ENCODE data around the gene MMP24.

DNA sequence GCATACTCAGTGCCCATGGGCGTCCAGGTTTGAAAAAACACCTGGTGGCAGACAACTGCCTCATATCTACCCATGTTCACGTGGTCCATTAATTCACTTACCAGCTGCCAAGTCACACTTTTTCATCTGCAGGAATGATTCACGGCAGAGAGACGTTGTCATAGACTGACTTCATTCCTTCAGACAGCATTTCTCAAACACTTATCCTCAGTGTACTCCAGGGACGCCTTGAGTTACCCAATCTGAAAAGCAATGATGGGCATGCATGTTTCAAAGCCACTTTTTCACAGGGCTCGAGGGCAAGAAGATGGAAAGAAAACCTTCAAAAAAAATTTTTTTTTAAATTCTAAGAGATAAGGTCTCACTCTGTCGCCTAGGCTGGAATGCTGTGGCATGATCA, 45.4 kb downstream of the MMP24 start:
- TF ChIP-seq, protein P1, sequence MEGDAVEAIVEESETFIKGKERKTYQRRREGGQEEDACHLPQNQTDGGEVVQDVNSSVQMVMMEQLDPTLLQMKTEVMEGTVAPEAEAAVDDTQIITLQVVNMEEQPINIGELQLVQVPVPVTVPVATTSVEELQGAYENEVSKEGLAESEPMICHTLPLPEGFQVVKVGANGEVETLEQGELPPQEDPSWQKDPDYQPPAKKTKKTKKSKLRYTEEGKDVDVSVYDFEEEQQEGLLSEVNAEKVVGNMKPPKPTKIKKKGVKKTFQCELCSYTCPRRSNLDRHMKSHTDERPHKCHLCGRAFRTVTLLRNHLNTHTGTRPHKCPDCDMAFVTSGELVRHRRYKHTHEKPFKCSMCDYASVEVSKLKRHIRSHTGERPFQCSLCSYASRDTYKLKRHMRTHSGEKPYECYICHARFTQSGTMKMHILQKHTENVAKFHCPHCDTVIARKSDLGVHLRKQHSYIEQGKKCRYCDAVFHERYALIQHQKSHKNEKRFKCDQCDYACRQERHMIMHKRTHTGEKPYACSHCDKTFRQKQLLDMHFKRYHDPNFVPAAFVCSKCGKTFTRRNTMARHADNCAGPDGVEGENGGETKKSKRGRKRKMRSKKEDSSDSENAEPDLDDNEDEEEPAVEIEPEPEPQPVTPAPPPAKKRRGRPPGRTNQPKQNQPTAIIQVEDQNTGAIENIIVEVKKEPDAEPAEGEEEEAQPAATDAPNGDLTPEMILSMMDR (IDR thresholded peaks at IDR 0.05 in 8 of 11, conservative IDR thresholded peaks at IDR 0.05 in 3 of 11): no peak
- TF ChIP-seq POLR2A (IDR thresholded peaks at IDR 0.05): no peak

All from spleen (tissue), 7 donors.